Endodermal cell (in vitro differentiated cells): ENCODE results near the gene MIF4GD. TPM values are rescaled to one million over a fixed set of nuclear protein-coding genes. Genes with fewer than 3 reads are reported as not detected.

Experiments
- DNase-seq: peaks from one replicate; pipeline ENCODE4 v3.0.0-alpha.2; 2017
- H3K27ac ChIP-seq: 2 replicates; pipeline ENCODE4 v1.5.1; 2013; ENCODE audit warnings: mild to moderate bottlenecking, low read depth, low read length, moderate library complexity
- H3K27me3 ChIP-seq: 2 replicates; pipeline ENCODE4 v1.6.1; 2013; ENCODE audit warnings: mild to moderate bottlenecking, low read length, moderate library complexity; ENCODE audit not compliant: insufficient read depth, control insufficient read depth, poor library complexity, severe bottlenecking
- H3K36me3 ChIP-seq: 2 replicates; pipeline ENCODE4 v1.7.0; 2013; ENCODE audit warnings: mild to moderate bottlenecking, low read length, moderate library complexity; ENCODE audit not compliant: control insufficient read depth, insufficient read depth
- H3K4me1 ChIP-seq: one replicate; pipeline ENCODE4 v1.7.0; 2013; ENCODE audit warnings: low read length; ENCODE audit not compliant: control insufficient read depth, insufficient read depth
- H3K4me3 ChIP-seq: 2 replicates; pipeline ENCODE4 v1.5.1; 2013; ENCODE audit warnings: mild to moderate bottlenecking, low read length, moderate library complexity
- H3K9ac ChIP-seq: 2 replicates; pipeline ENCODE4 v1.6.1; 2013; ENCODE audit warnings: mild to moderate bottlenecking, low read length, moderate library complexity; ENCODE audit not compliant: poor library complexity, severe bottlenecking; ENCODE audit errors: extremely low read depth
- H3K9me3 ChIP-seq: 2 replicates; pipeline ENCODE4 v1.6.1; 2013; ENCODE audit warnings: mild to moderate bottlenecking, low read length, moderate library complexity; ENCODE audit not compliant: control insufficient read depth
- H3K27ac Mint-ChIP-seq: 2 replicates; pipeline ENCODE4 v1.8.0; 2020; ENCODE audit warnings: mixed read lengths
- H3K27me3 Mint-ChIP-seq: 2 replicates; pipeline ENCODE4 v1.8.0; 2021; ENCODE audit warnings: mild to moderate bottlenecking, mixed read lengths; ENCODE audit not compliant: insufficient read depth
- H3K36me3 Mint-ChIP-seq: 2 replicates; pipeline ENCODE4 v1.8.0; 2020; ENCODE audit warnings: low read depth, mixed read lengths
- H3K4me1 Mint-ChIP-seq: 2 replicates; pipeline ENCODE4 v1.8.0; 2020; ENCODE audit warnings: mixed read lengths
- H3K4me3 Mint-ChIP-seq: 2 replicates; pipeline ENCODE4 v1.8.0; 2020; ENCODE audit warnings: mild to moderate bottlenecking, moderate library complexity, mixed read lengths
- H3K9me3 Mint-ChIP-seq: 2 replicates; pipeline ENCODE4 v1.8.0; 2020; ENCODE audit warnings: mild to moderate bottlenecking, mixed read lengths
- CTCF ChIP-seq: fragments of 200-600 bp; sonication (generic); conservative IDR thresholded peaks from 2 replicates; pipeline ENCODE4 v1.5.0; 2021; ENCODE audit warnings: antibody characterized with exemption, mild to moderate bottlenecking
- WGBS, 2 experiments: methylation state at CpG; one replicate each; pipeline versions ENCODE4 v1.1.5 to v1.1.7; 2013; ENCODE audit warnings: missing lambda C conversion rate in 2 of 2, mixed read lengths in 1 of 2; ENCODE audit not compliant: insufficient coverage in 1 of 2, insufficient read length in 1 of 2; 5-methylcytosine and 5-hydroxymethylcytosine counted together
- total RNA-seq, 2 donors: library from RNA; stranded (reverse); fragmentation: NEBNext Ultra II Directional in 1 of 2; extraction: Animal tissue kit (Norgen Biotek cat#: 25700) in 1 of 2; gene quantifications; 2 replicates in 1 of 2; 3 replicates in 1 of 2; pipeline ENCODE4 v1.2.1, GENCODE V29; 2021

MIF4GD gene
- total RNA-seq, 2 donors from 2014 or later = 17.9 to 28.6 TPM

- peak; percentile 66 for DNase-seq
- no peaks in the 10 kb centered on the region for H3K27me3 Mint-ChIP-seq
- no peak for TF ChIP-seq CTCF
- Histone ChIP-seq H3K36me3 (peaks cover under 1% of the 10 kb centered on the region), H3K9ac (peak overlapping the region; percentile 53), H3K9me3 (no peaks in the 10 kb centered on the region), H3K4me3 (peak overlapping the region; percentile 82), H3K27me3 (no peaks in the 10 kb centered on the region), H3K4me1 (peaks cover 9% of the 10 kb centered on the region), H3K27ac (no peak overlapping the region)
- H3K4me3 Mint-ChIP-seq = peak overlapping the region; percentile 71
- H3K9me3 Mint-ChIP-seq = no peaks in the 10 kb centered on the region
- WGBS, 2 experiments = 70 to 72% methylated on average over 13 to 24 of the region's 24 CpGs
- no peaks in the 10 kb centered on the region for H3K36me3 Mint-ChIP-seq
- H3K27ac Mint-ChIP-seq = no peak overlapping the region
- H3K4me1 Mint-ChIP-seq = peaks cover 10% of the 10 kb centered on the region
These were observed 1.2 kb upstream of the MIF4GD start for GRCh38 chr17:75271955-75272847.

GRCh38 chr17:75271233-75271954 is 363 bp upstream of the MIF4GD start:
- Histone ChIP-seq H3K27ac (no peak overlapping the region), H3K9ac (peak overlapping the region; percentile 53), H3K9me3 (no peaks in the 10 kb centered on the region), H3K4me1 (peaks cover 9% of the 10 kb centered on the region), H3K27me3 (no peaks in the 10 kb centered on the region), H3K4me3 (peak overlapping the region; percentile 82), H3K36me3 (peaks cover 6% of the 10 kb centered on the region)
- peaks cover 10% of the 10 kb centered on the region for H3K4me1 Mint-ChIP-seq
- peaks cover 6% of the 10 kb centered on the region for H3K36me3 Mint-ChIP-seq
- DNase-seq = peak; percentile 91
- 1 to 2% methylated on average over 24 to 74 of the region's 74 CpGs for whole genome bisulfite sequencing, 2 experiments
- H3K4me3 Mint-ChIP-seq = peak overlapping the region; percentile 71
- no peak overlapping the region for H3K27ac Mint-ChIP-seq
- H3K9me3 Mint-ChIP-seq = no peaks in the 10 kb centered on the region
- TF ChIP-seq CTCF = peak; percentile 77
- no peaks in the 10 kb centered on the region for H3K27me3 Mint-ChIP-seq

GRCh38 chr17:75270218-75270965 is 639 bp downstream of the MIF4GD start:
- Mint-ChIP-seq H3K4me3 (peak overlapping the region; percentile 71), H3K4me1 (peaks cover 10% of the 10 kb centered on the region), H3K27me3 (no peaks in the 10 kb centered on the region), H3K27ac (peak overlapping the region; percentile 84), H3K9me3 (no peaks in the 10 kb centered on the region), H3K36me3 (peaks cover 15% of the 10 kb centered on the region)
- H3K9ac ChIP-seq = peak overlapping the region; percentile 66
- peak overlapping the region; percentile 87 for H3K4me3 ChIP-seq
- H3K4me1 ChIP-seq = peaks cover 9% of the 10 kb centered on the region
- TF ChIP-seq CTCF = peak; percentile 39
- 3 to 6% methylated on average over 24 to 47 of the region's 47 CpGs for whole genome bisulfite sequencing, 2 experiments
- H3K9me3 ChIP-seq = no peaks in the 10 kb centered on the region
- DNase-seq = peak; percentile 90
- no peaks in the 10 kb centered on the region for H3K27me3 ChIP-seq
- H3K36me3 ChIP-seq = peaks cover 16% of the 10 kb centered on the region
- peak overlapping the region; percentile 8 for H3K27ac ChIP-seq
